H1 (cell line): ENCODE results near the gene FRMPD2. TPM values are rescaled to one million over a fixed set of nuclear protein-coding genes. Genes with fewer than 3 reads are reported as not detected.

Source experiments
- BACH1 ChIP-seq: IDR thresholded peaks from 2 replicates; pipeline ENCODE4 v1.6.1; 2012; ENCODE audit warnings: low read length, improper control_type of control experiment
- CBX8 ChIP-seq: fragments of 300-800, 300-1000 bp; sonication (generic); IDR thresholded peaks from 2 replicates; pipeline ENCODE4 v1.7.1; 2016; ENCODE audit warnings: low read depth, low read length, borderline replicate concordance
- CHD2 ChIP-seq: IDR thresholded peaks from 2 replicates; pipeline ENCODE4 v1.6.1; 2012; ENCODE audit warnings: low read length, improper control_type of control experiment
- MAFK ChIP-seq: IDR thresholded peaks from 2 replicates; pipeline ENCODE4 v1.6.1; 2012; ENCODE audit warnings: low read depth, mild to moderate bottlenecking, improper control_type of control experiment, low read length
- POU5F1 ChIP-seq: IDR thresholded peaks from 2 replicates; pipeline ENCODE4 v1.6.1; 2011; ENCODE audit warnings: low read depth, mild to moderate bottlenecking, low read length, moderate library complexity
- RAD21 ChIP-seq, 2 experiments: IDR thresholded peaks in 1 of 2; conservative IDR thresholded peaks in 1 of 2; 2 replicates each; pipeline ENCODE4 v1.6.1; 2011; ENCODE audit warnings: low read depth in 2 of 2, low read length in 2 of 2, improper control_type of control experiment in 1 of 2, inconsistent platforms in 1 of 2, mild to moderate bottlenecking in 1 of 2, moderate library complexity in 1 of 2
- RBBP5 ChIP-seq: IDR thresholded peaks from 2 replicates; pipeline ENCODE4 v1.7.1; 2012; ENCODE audit warnings: low read depth, mild to moderate bottlenecking, inconsistent platforms, low read length, moderate library complexity, borderline replicate concordance
- polyA plus RNA-seq, 7 experiments: library from polyadenylated mRNA; depleted of rRNA in 3 of 7; stranded (reverse) in 5 of 7; unstranded in 2 of 7; fragments of >200 nt in 5 of 7; fragments of 200-250 nt in 2 of 7; gene quantifications; 1 replicate in 5 of 7; 2 replicates in 1 of 7; 4 replicates in 1 of 7; pipeline versions ENCODE4 v1.2.1 to v1.2.3, GENCODE V29; 2011 to 2013; ENCODE audit warnings: missing spikeins in 2 of 7, mixed read lengths in 2 of 7
- total RNA-seq: library from RNA; stranded (reverse); fragmentation: NEBNext Ultra II Directional; extraction: Animal tissue kit (Norgen Biotek cat#: 25700); gene quantifications from 2 replicates; pipeline ENCODE4 v1.2.1, GENCODE V29; 2021

Gene FRMPD2
- total and polyA plus RNA-seq, 2 of the 8 experiments (the other 6 are each of a cell fraction or from before 2014, with no cell fraction given), result 0.07 to 0.47 TPM

DNA sequence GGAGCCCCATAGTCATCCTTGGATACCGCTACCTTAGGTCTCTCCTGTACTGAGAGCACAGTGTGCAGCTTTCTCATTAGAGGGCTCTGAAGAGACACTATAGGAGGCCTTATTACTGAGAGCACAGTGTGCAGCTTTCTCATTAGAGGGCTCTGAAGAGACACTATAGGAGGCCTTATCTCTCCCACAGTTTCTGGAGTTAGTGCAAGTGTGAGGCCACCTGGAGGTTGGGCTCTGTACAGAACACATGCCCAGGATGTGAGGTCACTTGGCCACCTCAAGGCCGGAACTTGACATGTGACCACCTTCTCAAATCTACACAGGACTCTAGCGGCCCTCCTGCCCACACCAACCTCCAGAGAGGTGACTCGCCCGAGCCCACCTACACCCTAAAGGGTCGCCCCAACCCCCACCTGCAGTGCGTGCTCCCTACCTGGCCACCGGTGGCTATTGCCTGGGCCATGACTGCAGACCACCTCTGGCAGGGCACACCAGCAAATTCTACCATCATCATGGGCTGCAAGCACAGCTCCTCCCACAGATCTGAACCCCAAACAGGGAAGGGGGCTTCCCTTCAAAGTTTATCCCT is 24.6 kb downstream of the FRMPD2 start (continued):
- TF ChIP-seq RAD21 (IDR thresholded peaks at IDR 0.05 in 1 of 2, conservative IDR thresholded peaks at IDR 0.05 in 1 of 2; ENCODE audit: low read depth in 2 of 2, low read length in 2 of 2), result no peak
- TF ChIP-seq POU5F1, result no peak
- TF ChIP-seq CBX8, result no peak
- TF ChIP-seq BACH1, result no peak
- TF ChIP-seq RBBP5, result no peak
- no peak for TF ChIP-seq MAFK
- no peak for TF ChIP-seq CHD2
